Smooth muscle cell (in vitro differentiated cells): Measurements from ENCODE around the gene STIM2. TPM values are rescaled to one million over a fixed set of nuclear protein-coding genes. Genes with fewer than 3 reads are reported as not detected.

Source experiments
- DNase-seq: peaks from one replicate; lab custom pipeline; 2025; ENCODE audit not compliant: unreplicated experiment; lab: John Stamatoyannopoulos, UW
- H2AFZ ChIP-seq: fragments of 200-600 bp; sonication (generic); 2 replicates; pipeline ENCODE4 v1.6.0; 2016; ENCODE audit warnings: antibody characterized with exemption, low read depth, mild to moderate bottlenecking
- H3F3A ChIP-seq: fragments of 200-600 bp; sonication (generic); 2 replicates; pipeline ENCODE4 v1.6.0; 2017; ENCODE audit warnings: antibody characterized with exemption, low read depth
- H3K27ac ChIP-seq: fragments of 200-600 bp; sonication (generic); 2 replicates; pipeline ENCODE4 v1.5.1; 2016; ENCODE audit warnings: low read depth, mild to moderate bottlenecking
- H3K27me3 ChIP-seq: fragments of 200-600 bp; sonication (generic); 2 replicates; pipeline ENCODE4 v1.6.1; 2016; ENCODE audit warnings: low read depth, mild to moderate bottlenecking
- H3K36me3 ChIP-seq: fragments of 200-600 bp; sonication (generic); 2 replicates; pipeline ENCODE4 v1.5.1; 2016; ENCODE audit warnings: low read depth
- H3K4me1 ChIP-seq: fragments of 200-600 bp; sonication (generic); 2 replicates; pipeline ENCODE4 v1.5.1; 2016; ENCODE audit warnings: low read depth
- H3K4me2 ChIP-seq: fragments of 200-600 bp; sonication (generic); 2 replicates; pipeline ENCODE4 v1.6.0; 2016; ENCODE audit warnings: mild to moderate bottlenecking
- H3K4me3 ChIP-seq: fragments of 200-600 bp; sonication (generic); 2 replicates; pipeline ENCODE4 v1.5.1; 2016; ENCODE audit warnings: mild to moderate bottlenecking
- H3K79me2 ChIP-seq: fragments of 200-600 bp; sonication (generic); 2 replicates; pipeline ENCODE4 v1.6.0; 2016; ENCODE audit warnings: low read depth, mild to moderate bottlenecking
- H3K9ac ChIP-seq: fragments of 200-600 bp; sonication (generic); 2 replicates; pipeline ENCODE4 v1.6.0; 2016; ENCODE audit warnings: low read depth
- H3K9me3 ChIP-seq: fragments of 200-600 bp; sonication (generic); replicated peaks from 2 replicates; pipeline ENCODE4 v1.5.1; 2016; ENCODE audit warnings: low read depth
- H4K20me1 ChIP-seq: fragments of 200-600 bp; sonication (generic); 2 replicates; pipeline ENCODE4 v1.6.0; 2016; ENCODE audit warnings: low read depth
- CTCF ChIP-seq: fragments of 200-600 bp; sonication (generic); IDR thresholded peaks from 2 replicates; pipeline ENCODE4 v1.5.1; 2017; ENCODE audit warnings: borderline replicate concordance, mild to moderate bottlenecking, antibody characterized with exemption; ENCODE audit not compliant: insufficient read depth, poor library complexity, severe bottlenecking
- WGBS: methylation state at CpG from one replicate; pipeline ENCODE4 v1.1.7; 2016; ENCODE audit warnings: low lambda C conversion rate; 5-methylcytosine and 5-hydroxymethylcytosine counted together
- polyA plus RNA-seq: library from polyadenylated mRNA; unstranded; fragments of >200 nt; fragmentation: Nextera tagmentation; extraction: Ambion mirVana; gene quantifications from 2 replicates; pipeline ENCODE4 v1.2.1, GENCODE V29; 2016
- total RNA-seq: library from RNA; depleted of rRNA; stranded (reverse); fragments of >200 nt; gene quantifications from 2 replicates; pipeline ENCODE4 v1.2.3, GENCODE V29; 2014

Gene STIM2
- total and polyA plus RNA-seq, 2 experiments from 2014 or later, result 31.0 to 69.0 TPM

- 5% methylated on average over 17 of the region's 17 CpGs for WGBS
- Histone ChIP-seq H3K79me2 (peaks cover 22% of the 10 kb centered on the region), H3K4me1 (peaks cover 30% of the 10 kb centered on the region), H3K36me3 (no peaks in the 10 kb centered on the region), H3K4me3 (peak overlapping the region; percentile 79), H3K27ac (peak overlapping the region; percentile 63), H3K9ac (peak overlapping the region; percentile 72), H3K9me3 (no peaks in the 10 kb centered on the region), H3F3A (peaks cover 10% of the 10 kb centered on the region), H2AFZ (peak overlapping the region; percentile 56), H4K20me1 (peaks cover 17% of the 10 kb centered on the region), H3K4me2 (peak overlapping the region; percentile 99), H3K27me3 (no peaks in the 10 kb centered on the region)
- DNase-seq, result no peak
- TF ChIP-seq CTCF, result no peak
These were observed 2.4 kb upstream of the STIM2 start for GRCh38 chr4:26858035-26858918.

- no peak for TF ChIP-seq CTCF
- Histone ChIP-seq H3K27ac (peak overlapping the region; percentile 63), H3K4me3 (peak overlapping the region; percentile 79), H3K4me1 (peaks cover 37% of the 10 kb centered on the region), H3K4me2 (peak overlapping the region; percentile 99), H3K9ac (peak overlapping the region; percentile 72), H3K36me3 (no peaks in the 10 kb centered on the region), H2AFZ (no peak overlapping the region), H3K27me3 (no peaks in the 10 kb centered on the region), H3K9me3 (no peaks in the 10 kb centered on the region), H4K20me1 (peaks cover 24% of the 10 kb centered on the region), H3K79me2 (peaks cover 29% of the 10 kb centered on the region), H3F3A (peaks cover 10% of the 10 kb centered on the region)
- WGBS, result 41% methylated on average over 3 of the region's 3 CpGs
- DNase-seq, result no peak
These were observed 1.7 kb upstream of the STIM2 start for GRCh38 chr4:26858947-26859401.

- Histone ChIP-seq H3K4me1 (peaks cover 45% of the 10 kb centered on the region), H3K27ac (peak overlapping the region; percentile 63), H2AFZ (peak overlapping the region; percentile 46), H3K36me3 (no peaks in the 10 kb centered on the region), H3K9ac (peak overlapping the region; percentile 37), H3K27me3 (no peaks in the 10 kb centered on the region), H4K20me1 (peaks cover 26% of the 10 kb centered on the region), H3F3A (peaks cover 10% of the 10 kb centered on the region), H3K79me2 (peaks cover 37% of the 10 kb centered on the region), H3K9me3 (no peaks in the 10 kb centered on the region), H3K4me2 (peak overlapping the region; percentile 99), H3K4me3 (peak overlapping the region; percentile 79)
- no peak for TF ChIP-seq CTCF
- 25% methylated on average over 5 of the region's 5 CpGs for WGBS
- no peak for DNase-seq
These were observed 882 bp upstream of the STIM2 start for GRCh38 chr4:26859762-26860156.
